ENCODE results near the gene DYNC1LI1.

The DYNC1LI1 gene

DNA sequence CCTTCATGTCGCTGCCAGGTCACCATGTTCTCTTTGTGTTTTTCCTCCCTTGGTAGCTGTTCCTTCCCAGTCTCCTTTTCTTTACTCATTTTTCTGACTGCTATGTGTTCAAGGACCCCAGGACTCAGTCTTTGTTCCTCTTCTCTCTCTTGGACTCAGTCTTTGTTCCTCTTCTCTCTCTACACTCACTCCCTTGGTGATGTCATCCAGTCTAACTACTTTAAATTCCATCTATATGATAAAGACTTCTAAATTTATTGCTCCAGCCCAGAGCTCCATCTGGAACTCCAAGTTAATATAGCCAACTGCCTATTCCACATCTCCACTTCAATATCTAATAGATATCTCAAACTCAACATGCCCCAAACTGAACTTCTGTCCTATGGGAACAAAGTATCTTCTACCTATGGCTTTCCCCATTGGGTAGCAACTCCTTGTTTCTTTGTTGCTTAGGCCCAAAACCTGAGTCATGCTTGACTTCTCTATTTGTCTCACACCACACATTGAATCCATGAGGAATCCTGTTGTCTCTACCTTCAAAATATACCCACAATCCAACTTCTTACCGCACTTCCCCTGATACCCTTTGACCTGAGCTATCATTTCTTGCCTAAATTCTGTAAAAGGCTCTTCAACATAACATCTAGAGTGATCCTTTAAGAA, 4.9 kb upstream of the DYNC1LI1 start:
- no peak overlapping the region for H3K4me3 ChIP-seq (ENCODE audit: control insufficient read depth, low read depth, low read length)
- peak; percentile 33 for DNase-seq (ENCODE audit: low read depth)
- TF ChIP-seq, protein P1, sequence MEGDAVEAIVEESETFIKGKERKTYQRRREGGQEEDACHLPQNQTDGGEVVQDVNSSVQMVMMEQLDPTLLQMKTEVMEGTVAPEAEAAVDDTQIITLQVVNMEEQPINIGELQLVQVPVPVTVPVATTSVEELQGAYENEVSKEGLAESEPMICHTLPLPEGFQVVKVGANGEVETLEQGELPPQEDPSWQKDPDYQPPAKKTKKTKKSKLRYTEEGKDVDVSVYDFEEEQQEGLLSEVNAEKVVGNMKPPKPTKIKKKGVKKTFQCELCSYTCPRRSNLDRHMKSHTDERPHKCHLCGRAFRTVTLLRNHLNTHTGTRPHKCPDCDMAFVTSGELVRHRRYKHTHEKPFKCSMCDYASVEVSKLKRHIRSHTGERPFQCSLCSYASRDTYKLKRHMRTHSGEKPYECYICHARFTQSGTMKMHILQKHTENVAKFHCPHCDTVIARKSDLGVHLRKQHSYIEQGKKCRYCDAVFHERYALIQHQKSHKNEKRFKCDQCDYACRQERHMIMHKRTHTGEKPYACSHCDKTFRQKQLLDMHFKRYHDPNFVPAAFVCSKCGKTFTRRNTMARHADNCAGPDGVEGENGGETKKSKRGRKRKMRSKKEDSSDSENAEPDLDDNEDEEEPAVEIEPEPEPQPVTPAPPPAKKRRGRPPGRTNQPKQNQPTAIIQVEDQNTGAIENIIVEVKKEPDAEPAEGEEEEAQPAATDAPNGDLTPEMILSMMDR (conservative IDR thresholded peaks at IDR 0.05; ENCODE audit: control insufficient read depth, insufficient read depth, low read depth, low read length): no peak

DNA sequence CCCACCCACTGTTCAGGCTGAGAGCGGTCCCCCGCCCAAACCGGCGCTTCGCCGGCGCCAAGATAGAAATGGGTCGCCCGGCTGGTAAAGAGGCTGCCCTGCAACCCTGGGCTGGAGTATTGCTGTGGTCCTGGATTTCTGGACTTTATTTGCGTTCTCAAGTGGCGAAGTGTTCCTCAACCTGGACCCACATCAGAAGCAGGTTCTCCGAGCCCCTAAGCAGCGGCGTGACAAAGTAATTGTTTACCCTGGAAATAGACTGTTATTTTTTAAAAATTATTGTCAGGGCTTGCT, 481 bp upstream of the DYNC1LI1 start:
- TF ChIP-seq, protein P1 (conservative IDR thresholded peaks at IDR 0.05; ENCODE audit: control insufficient read depth, insufficient read depth, low read depth, low read length): no peak
- peak overlapping the region; percentile 86 for H3K4me3 ChIP-seq (ENCODE audit: control insufficient read depth, low read depth, low read length)
- no peak for DNase-seq (ENCODE audit: low read depth)

DNA sequence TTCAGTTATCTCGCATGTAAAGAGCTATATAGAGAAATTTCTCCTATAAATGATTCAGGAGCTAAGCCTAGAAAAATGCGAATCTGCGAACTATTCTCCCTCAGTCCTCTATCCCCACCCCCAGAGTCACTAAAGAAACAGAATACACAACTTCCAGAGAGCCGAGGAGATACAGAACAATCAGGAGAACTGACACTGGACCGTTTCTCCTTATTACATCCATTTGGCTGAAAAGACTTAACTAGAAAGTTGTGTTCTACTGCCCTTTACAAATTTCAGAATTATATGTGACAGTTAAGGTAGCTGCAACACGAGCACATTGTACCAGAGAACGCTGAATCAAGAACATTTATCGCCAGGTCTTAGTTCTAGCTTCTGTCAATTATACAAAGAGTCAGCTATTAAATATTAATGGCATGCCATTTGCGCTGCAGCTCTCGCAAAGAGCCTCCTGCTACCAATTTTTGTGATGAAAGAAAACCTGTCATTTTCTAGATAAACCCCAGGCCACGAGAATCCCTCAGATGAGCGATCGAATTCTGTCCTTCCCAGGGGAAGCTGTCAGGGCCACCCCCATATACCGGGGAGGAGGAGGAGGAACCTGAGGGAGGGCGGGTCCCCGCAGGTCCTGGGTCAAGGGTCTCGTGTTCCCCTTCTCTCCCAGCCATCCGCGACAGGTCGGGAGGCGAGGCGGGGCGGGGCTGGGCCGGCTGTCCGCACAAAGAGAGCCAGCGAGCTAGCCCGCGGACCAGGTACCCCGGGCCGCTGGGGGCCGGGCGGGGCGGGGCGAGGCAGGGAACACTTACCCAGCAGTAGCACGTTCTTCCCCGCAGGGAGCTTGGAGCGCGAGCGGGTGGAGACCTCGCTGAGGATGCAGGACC, 878 bp downstream of the DYNC1LI1 start:
- DNase-seq (ENCODE audit: low read depth): peak; percentile 36
- peak overlapping the region; percentile 86 for H3K4me3 ChIP-seq (ENCODE audit: control insufficient read depth, low read depth, low read length)
- TF ChIP-seq, protein P1 (conservative IDR thresholded peaks at IDR 0.05; ENCODE audit: control insufficient read depth, insufficient read depth, low read depth, low read length): no peak

DNA sequence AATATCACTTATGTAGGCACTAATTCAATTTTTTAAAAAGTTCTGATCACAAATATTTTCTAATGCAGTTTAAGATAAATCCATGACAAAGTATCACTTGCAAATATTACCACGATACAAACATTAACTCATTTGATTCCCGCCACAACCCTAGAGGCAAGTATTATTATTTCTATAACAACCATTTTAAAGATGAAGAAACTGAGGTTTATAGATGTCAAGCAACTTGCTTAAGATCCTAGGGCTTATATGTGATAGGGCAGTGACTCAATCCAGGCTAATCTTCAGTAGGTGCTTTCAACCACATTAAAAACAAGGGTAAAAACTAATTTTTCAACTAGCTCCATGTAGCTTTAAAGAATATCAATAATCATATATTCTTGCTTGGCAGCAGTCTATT, 1.7 kb downstream of the DYNC1LI1 start:
- H3K4me3 ChIP-seq (ENCODE audit: control insufficient read depth, low read depth, low read length): peak overlapping the region; percentile 86
- no peak for DNase-seq (ENCODE audit: low read depth)

DNA sequence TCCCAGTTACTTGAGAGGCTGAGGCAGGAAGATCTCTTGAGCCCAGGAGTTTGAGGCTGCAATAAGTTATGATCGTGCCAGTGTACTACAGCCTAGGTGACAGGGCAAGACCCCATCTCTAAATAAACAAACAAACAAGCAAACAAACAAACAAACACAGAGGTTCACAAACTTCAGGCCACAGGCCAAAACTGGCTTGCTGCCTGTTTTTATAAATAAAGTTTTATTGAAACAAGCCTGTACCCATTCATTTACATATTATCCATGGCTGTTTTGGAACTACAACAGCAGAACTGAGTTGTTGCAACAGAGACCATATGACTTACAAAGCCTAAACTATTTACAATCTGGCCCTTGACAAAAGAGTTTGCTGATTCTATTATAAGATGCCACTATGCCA, 6.5 kb downstream of the DYNC1LI1 start:
- TF ChIP-seq, protein P1 (conservative IDR thresholded peaks at IDR 0.05; ENCODE audit: control insufficient read depth, insufficient read depth, low read depth, low read length): no peak

More for the DNA sequence above, 1.7 kb downstream of the DYNC1LI1 start:
- TF ChIP-seq, protein P1 (conservative IDR thresholded peaks at IDR 0.05; ENCODE audit: control insufficient read depth, insufficient read depth, low read depth, low read length): no peak

DNA sequence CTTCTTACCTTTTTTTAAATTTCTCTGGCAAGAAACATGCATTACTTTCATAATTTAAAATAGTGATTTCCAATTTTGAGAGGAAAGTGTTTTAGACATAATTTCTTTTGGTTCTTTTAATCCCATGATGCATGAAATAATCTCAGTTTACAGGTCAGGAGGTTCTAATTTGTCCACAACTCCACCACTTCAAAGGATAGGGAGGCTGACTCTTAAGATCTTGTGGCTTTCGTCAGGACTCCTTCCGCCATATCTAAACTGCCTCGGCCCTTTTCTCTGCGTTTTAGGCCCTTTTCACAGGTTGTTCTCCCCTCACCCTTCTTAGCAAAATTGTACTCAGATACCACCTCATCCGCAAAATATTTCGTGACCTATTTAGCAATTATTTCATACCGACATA, 8.0 kb downstream of the DYNC1LI1 start:
- TF ChIP-seq, protein P1 (conservative IDR thresholded peaks at IDR 0.05; ENCODE audit: control insufficient read depth, insufficient read depth, low read depth, low read length): no peak
- no peak overlapping the region for H3K4me3 ChIP-seq (ENCODE audit: control insufficient read depth, low read depth, low read length)
- no peak for DNase-seq (ENCODE audit: low read depth)

More for the DNA sequence above, 6.5 kb downstream of the DYNC1LI1 start:
- peak; percentile 5 for DNase-seq (ENCODE audit: low read depth)
- H3K4me3 ChIP-seq (ENCODE audit: control insufficient read depth, low read depth, low read length): no peak overlapping the region

All from fibroblast of mammary gland (primary cell).